ENCODE measurements around the gene EFHD2.

GRCh38 chr1:15420853-15421465 lies 11.3 kb downstream of the EFHD2 start:
- TF ChIP-seq EZH2 (IDR thresholded peaks at IDR 0.05; ENCODE audit: low read depth) (no peak), CTCF (conservative IDR thresholded peaks at IDR 0.05) (no peak)

Data from PC-9 (cell line).